ENCODE measurements around the gene CNTN4.

The CNTN4 gene

GRCh38 chr3:2771741-2772140 is 673.1 kb downstream of the CNTN4 start:
- H3K4ac ChIP-seq (ENCODE audit: low read length), result no peak overlapping the region
- no peaks in the 10 kb centered on the region for H3K9me3 ChIP-seq (replicated peaks in 1 of 2; ENCODE audit: control insufficient read depth in 2 of 2, insufficient read depth in 1 of 2, low read depth in 1 of 2, low read length in 2 of 2)
- H3K4me2 ChIP-seq (ENCODE audit: insufficient read depth, low read length, poor library complexity, severe bottlenecking), result no peak overlapping the region
- WGBS, 2 donors (ENCODE audit: extremely low coverage in 2 of 2, insufficient read length in 2 of 2, insufficient replicate concordance in 1 of 2), result no CpG with 5 or more reads among the region's 5 CpGs
- no peak overlapping the region for H2BK15ac ChIP-seq (ENCODE audit: low read length)
- H3K14ac ChIP-seq (ENCODE audit: low read length), result no peak overlapping the region
- H3K23ac ChIP-seq (ENCODE audit: low read depth, low read length, poor library complexity), result no peak overlapping the region
- H3K9ac ChIP-seq (ENCODE audit: low read depth, low read length, poor library complexity), result no peak overlapping the region
- H4K91ac ChIP-seq (ENCODE audit: low read depth, low read length, poor library complexity), result no peak overlapping the region
- no peak overlapping the region for H2BK12ac ChIP-seq (ENCODE audit: low read length)
- H2BK5ac ChIP-seq (ENCODE audit: low read length), result no peak overlapping the region
- H3K27ac ChIP-seq (replicated peaks; ENCODE audit: low read length), result no peak overlapping the region
- no peak overlapping the region for H3K4me3 ChIP-seq (ENCODE audit: low read length in 2 of 2)
- H2AK5ac ChIP-seq (ENCODE audit: low read depth, low read length), result no peak overlapping the region
- no peak overlapping the region for H4K8ac ChIP-seq (ENCODE audit: low read depth, low read length)
- H3K36me3 ChIP-seq (replicated peaks in 1 of 2; ENCODE audit: control insufficient read depth in 2 of 2, insufficient read depth in 2 of 2, low read length in 2 of 2), result no peaks in the 10 kb centered on the region
- no peak for DNase-seq (ENCODE audit: low spot score)
- peaks cover 3 to 9% of the 10 kb centered on the region in 2 donors for H3K4me1 ChIP-seq (ENCODE audit: control insufficient read depth in 2 of 2, insufficient read depth in 1 of 2, low read depth in 1 of 2, low read length in 2 of 2)
- no peak overlapping the region for H2BK120ac ChIP-seq (ENCODE audit: low read depth, low read length)
- no peaks in the 10 kb centered on the region for H3K79me1 ChIP-seq (ENCODE audit: low read depth, low read length)
- no peaks in the 10 kb centered on the region for H3K27me3 ChIP-seq (ENCODE audit: control insufficient read depth in 3 of 3, insufficient read depth in 3 of 3, low read depth in 1 of 3, low read length in 3 of 3)
- H2AFZ ChIP-seq (ENCODE audit: low read length), result no peak overlapping the region
- H3K18ac ChIP-seq (ENCODE audit: low read length), result no peak overlapping the region

DNA sequence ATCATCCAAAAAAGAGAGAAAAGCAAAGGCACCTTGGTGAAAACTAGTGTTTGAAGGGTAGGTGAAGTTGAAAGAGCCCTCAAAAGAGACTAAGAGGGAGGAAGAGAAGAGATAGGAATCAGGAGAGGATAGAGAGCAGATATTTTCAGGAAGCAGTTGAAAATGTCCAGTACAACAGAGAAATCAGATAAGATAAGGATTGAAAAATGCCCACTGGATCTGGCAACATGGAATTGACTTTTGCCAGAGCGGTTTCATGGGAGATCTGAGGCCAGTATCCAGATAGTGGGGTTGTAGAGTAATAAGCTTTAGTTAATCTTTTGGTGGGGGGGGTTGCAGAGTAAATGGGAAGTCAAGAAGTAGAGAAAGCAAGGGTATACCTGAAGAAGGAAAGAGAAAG is 674.1 kb downstream of the CNTN4 start:
- H3K4me1 ChIP-seq (ENCODE audit: control insufficient read depth in 2 of 2, insufficient read depth in 1 of 2, low read depth in 1 of 2, low read length in 2 of 2), result peaks cover 3 to 9% of the 10 kb centered on the region in 2 donors
- H3K18ac ChIP-seq (ENCODE audit: low read length), result no peak overlapping the region
- no peak overlapping the region for H2BK12ac ChIP-seq (ENCODE audit: low read length)
- H3K9ac ChIP-seq (ENCODE audit: low read depth, low read length, poor library complexity), result no peak overlapping the region
- H3K14ac ChIP-seq (ENCODE audit: low read length), result no peak overlapping the region
- no peak overlapping the region for H2AFZ ChIP-seq (ENCODE audit: low read length)
- no peak overlapping the region for H3K4ac ChIP-seq (ENCODE audit: low read length)
- H4K91ac ChIP-seq (ENCODE audit: low read depth, low read length, poor library complexity), result no peak overlapping the region
- WGBS, 2 donors (ENCODE audit: extremely low coverage in 2 of 2, insufficient read length in 2 of 2, insufficient replicate concordance in 1 of 2), result no CpG with 5 or more reads among the region's 1 CpG
- no peak overlapping the region for H3K4me3 ChIP-seq (ENCODE audit: low read length in 2 of 2)
- no peak overlapping the region for H2AK5ac ChIP-seq (ENCODE audit: low read depth, low read length)
- H3K36me3 ChIP-seq (replicated peaks in 1 of 2; ENCODE audit: control insufficient read depth in 2 of 2, insufficient read depth in 2 of 2, low read length in 2 of 2), result no peaks in the 10 kb centered on the region
- H2BK120ac ChIP-seq (ENCODE audit: low read depth, low read length), result no peak overlapping the region
- H3K79me1 ChIP-seq (ENCODE audit: low read depth, low read length), result no peaks in the 10 kb centered on the region
- peaks cover 0 to 2% of the 10 kb centered on the region in 2 donors for H3K9me3 ChIP-seq (replicated peaks in 1 of 2; ENCODE audit: control insufficient read depth in 2 of 2, insufficient read depth in 1 of 2, low read depth in 1 of 2, low read length in 2 of 2)
- H2BK15ac ChIP-seq (ENCODE audit: low read length), result no peak overlapping the region
- H3K27me3 ChIP-seq (ENCODE audit: control insufficient read depth in 3 of 3, insufficient read depth in 3 of 3, low read depth in 1 of 3, low read length in 3 of 3), result no peaks in the 10 kb centered on the region
- no peak overlapping the region for H4K8ac ChIP-seq (ENCODE audit: low read depth, low read length)
- no peak overlapping the region for H3K23ac ChIP-seq (ENCODE audit: low read depth, low read length, poor library complexity)
- no peak overlapping the region for H2BK5ac ChIP-seq (ENCODE audit: low read length)
- DNase-seq (ENCODE audit: low spot score), result no peak
- H3K4me2 ChIP-seq (ENCODE audit: insufficient read depth, low read length, poor library complexity, severe bottlenecking), result no peak overlapping the region
- no peak overlapping the region for H3K27ac ChIP-seq (replicated peaks; ENCODE audit: low read length)

DNA sequence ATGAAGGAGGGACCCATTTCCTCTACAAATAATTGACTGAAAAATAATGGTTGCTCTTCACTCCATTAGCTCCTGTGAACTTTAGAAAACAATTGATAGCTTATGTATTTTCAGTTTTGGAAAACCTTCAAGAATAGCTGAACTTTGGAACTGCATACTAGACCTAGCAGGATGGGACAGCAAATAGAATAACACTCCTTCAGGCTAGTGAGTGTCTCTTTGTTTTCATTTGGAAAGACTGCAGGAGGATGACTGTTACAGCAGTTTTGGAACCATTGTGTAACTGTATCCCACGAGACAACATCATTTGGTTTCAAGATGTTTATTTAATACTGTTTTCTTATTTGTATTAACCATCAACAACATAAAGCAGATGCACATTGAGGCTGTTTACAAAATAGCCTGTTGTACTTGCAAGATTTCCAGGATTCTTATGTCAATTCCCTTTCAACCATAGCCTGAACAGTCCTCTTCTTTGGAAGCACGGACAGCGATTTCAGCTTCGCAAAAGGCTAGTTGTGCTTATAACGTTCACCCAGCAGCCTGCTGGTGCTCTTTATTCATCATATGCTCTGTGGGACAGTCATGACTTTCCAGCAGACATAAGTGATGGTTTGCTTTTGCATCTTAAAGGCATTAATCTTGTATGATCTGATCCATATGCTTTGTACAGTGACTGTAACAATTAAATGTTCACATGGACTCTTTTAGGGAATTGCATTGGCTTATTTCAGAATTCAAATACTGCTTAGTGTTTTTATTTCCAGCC is 676.0 kb downstream of the CNTN4 start:
- Histone ChIP-seq H2AFZ (ENCODE audit: low read length) (peak overlapping the region; percentile 30), H3K18ac (ENCODE audit: low read length) (no peak overlapping the region), H2BK12ac (ENCODE audit: low read length) (no peak overlapping the region), H3K23ac (ENCODE audit: low read depth, low read length, poor library complexity) (no peak overlapping the region), H4K8ac (ENCODE audit: low read depth, low read length) (no peak overlapping the region), H3K9ac (ENCODE audit: low read depth, low read length, poor library complexity) (no peak overlapping the region), H3K4me2 (ENCODE audit: insufficient read depth, low read length, poor library complexity, severe bottlenecking) (no peak overlapping the region), H3K4me3 (ENCODE audit: low read length in 2 of 2) (no peak overlapping the region), H4K91ac (ENCODE audit: low read depth, low read length, poor library complexity) (no peak overlapping the region), H3K14ac (ENCODE audit: low read length) (no peak overlapping the region), H3K4ac (ENCODE audit: low read length) (no peak overlapping the region), H2BK15ac (ENCODE audit: low read length) (no peak overlapping the region), H2AK5ac (ENCODE audit: low read depth, low read length) (no peak overlapping the region), H3K27me3 (ENCODE audit: control insufficient read depth in 3 of 3, insufficient read depth in 3 of 3, low read depth in 1 of 3, low read length in 3 of 3) (no peaks in the 10 kb centered on the region), H3K36me3 (replicated peaks in 1 of 2; ENCODE audit: control insufficient read depth in 2 of 2, insufficient read depth in 2 of 2, low read length in 2 of 2) (no peaks in the 10 kb centered on the region), H2BK120ac (ENCODE audit: low read depth, low read length) (no peak overlapping the region), H2BK5ac (ENCODE audit: low read length) (no peak overlapping the region), H3K27ac (replicated peaks; ENCODE audit: low read length) (no peak overlapping the region), H3K9me3 (replicated peaks in 1 of 2; ENCODE audit: control insufficient read depth in 2 of 2, insufficient read depth in 1 of 2, low read depth in 1 of 2, low read length in 2 of 2) (peaks cover 0 to 2% of the 10 kb centered on the region in 2 donors), H3K4me1 (ENCODE audit: control insufficient read depth in 2 of 2, insufficient read depth in 1 of 2, low read depth in 1 of 2, low read length in 2 of 2) (peaks cover 3 to 9% of the 10 kb centered on the region in 2 donors), H3K79me1 (ENCODE audit: low read depth, low read length) (no peaks in the 10 kb centered on the region)
- no peak for DNase-seq (ENCODE audit: low spot score)
- no CpG with 5 or more reads among the region's 5 CpGs for WGBS, 2 donors (ENCODE audit: extremely low coverage in 2 of 2, insufficient read length in 2 of 2, insufficient replicate concordance in 1 of 2)

DNA sequence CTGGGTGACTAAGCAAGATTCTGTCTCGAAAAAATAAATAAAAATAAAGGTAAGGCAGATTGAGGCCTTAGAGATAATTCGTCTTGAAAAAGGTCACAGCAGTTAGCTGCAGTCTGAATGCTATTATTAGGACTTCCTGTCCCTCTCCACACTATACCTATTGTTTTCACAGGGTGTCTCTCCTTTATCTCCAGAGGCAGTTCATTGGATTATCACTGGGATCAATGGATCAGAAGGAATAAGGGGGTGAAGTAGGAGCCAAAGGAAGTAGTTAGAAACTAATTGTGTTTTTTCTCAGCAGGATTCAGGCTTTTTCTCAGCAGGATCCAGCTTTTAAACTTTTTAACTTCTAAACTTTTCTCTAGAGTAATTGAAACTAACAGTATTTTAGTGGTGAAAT is 684.6 kb downstream of the CNTN4 start:
- no peak overlapping the region for H2BK15ac ChIP-seq (ENCODE audit: low read length)
- no peak overlapping the region for H3K23ac ChIP-seq (ENCODE audit: low read depth, low read length, poor library complexity)
- H3K14ac ChIP-seq (ENCODE audit: low read length), result no peak overlapping the region
- H2BK12ac ChIP-seq (ENCODE audit: low read length), result no peak overlapping the region
- H2AK5ac ChIP-seq (ENCODE audit: low read depth, low read length), result no peak overlapping the region
- no peak overlapping the region for H3K27ac ChIP-seq (replicated peaks; ENCODE audit: low read length)
- no peaks in the 10 kb centered on the region for H3K79me1 ChIP-seq (ENCODE audit: low read depth, low read length)
- no peak overlapping the region for H2AFZ ChIP-seq (ENCODE audit: low read length)
- WGBS, 2 donors (ENCODE audit: extremely low coverage in 2 of 2, insufficient read length in 2 of 2, insufficient replicate concordance in 1 of 2), result no CpG with 5 or more reads among the region's 2 CpGs
- H3K4me3 ChIP-seq (ENCODE audit: low read length in 2 of 2), result no peak overlapping the region
- no peaks in the 10 kb centered on the region for H3K9me3 ChIP-seq (replicated peaks in 1 of 2; ENCODE audit: control insufficient read depth in 2 of 2, insufficient read depth in 1 of 2, low read depth in 1 of 2, low read length in 2 of 2)
- DNase-seq (ENCODE audit: low spot score), result peak; percentile 33
- no peak overlapping the region for H4K91ac ChIP-seq (ENCODE audit: low read depth, low read length, poor library complexity)
- no peaks in the 10 kb centered on the region for H3K36me3 ChIP-seq (replicated peaks in 1 of 2; ENCODE audit: control insufficient read depth in 2 of 2, insufficient read depth in 2 of 2, low read length in 2 of 2)
- H2BK120ac ChIP-seq (ENCODE audit: low read depth, low read length), result no peak overlapping the region
- H3K27me3 ChIP-seq (ENCODE audit: control insufficient read depth in 3 of 3, insufficient read depth in 3 of 3, low read depth in 1 of 3, low read length in 3 of 3), result peaks cover 0 to 2% (median 0%) of the 10 kb centered on the region in 3 experiments
- no peak overlapping the region for H3K18ac ChIP-seq (ENCODE audit: low read length)
- no peak overlapping the region for H2BK5ac ChIP-seq (ENCODE audit: low read length)
- peaks cover 6 to 10% of the 10 kb centered on the region in 2 donors for H3K4me1 ChIP-seq (ENCODE audit: control insufficient read depth in 2 of 2, insufficient read depth in 1 of 2, low read depth in 1 of 2, low read length in 2 of 2)
- H3K4ac ChIP-seq (ENCODE audit: low read length), result no peak overlapping the region
- H4K8ac ChIP-seq (ENCODE audit: low read depth, low read length), result no peak overlapping the region
- no peak overlapping the region for H3K9ac ChIP-seq (ENCODE audit: low read depth, low read length, poor library complexity)
- H3K4me2 ChIP-seq (ENCODE audit: insufficient read depth, low read length, poor library complexity, severe bottlenecking), result no peak overlapping the region

Measured in neuronal stem cell (in vitro differentiated cells).